Subcutaneous adipose tissue (tissue), 4 donors: ENCODE data around the gene SCGB3A2. TPM values are rescaled to one million over a fixed set of nuclear protein-coding genes. Genes with fewer than 3 reads are reported as not detected.

Experiments used
- total RNA-seq, 4 donors: library from RNA; depleted of rRNA; stranded (reverse); fragments of >200 nt; gene quantifications; one replicate each; pipeline ENCODE4 v1.1.0, GENCODE V29; 2016
- TF ChIP-seq, protein P1 (sequence below): fragments of 450-650 bp; IDR thresholded peaks from one replicate; pipeline ENCODE4 v1.5.1; 2016; ENCODE audit warnings: low read depth, mild to moderate bottlenecking, control low read depth, antibody characterized with exemption, moderate library complexity

Gene SCGB3A2
- total RNA-seq, 4 donors from 2014 or later = not detected

GRCh38 chr5:147882586-147883313, 4.2 kb downstream of the SCGB3A2 start:
- TF ChIP-seq, protein P1, sequence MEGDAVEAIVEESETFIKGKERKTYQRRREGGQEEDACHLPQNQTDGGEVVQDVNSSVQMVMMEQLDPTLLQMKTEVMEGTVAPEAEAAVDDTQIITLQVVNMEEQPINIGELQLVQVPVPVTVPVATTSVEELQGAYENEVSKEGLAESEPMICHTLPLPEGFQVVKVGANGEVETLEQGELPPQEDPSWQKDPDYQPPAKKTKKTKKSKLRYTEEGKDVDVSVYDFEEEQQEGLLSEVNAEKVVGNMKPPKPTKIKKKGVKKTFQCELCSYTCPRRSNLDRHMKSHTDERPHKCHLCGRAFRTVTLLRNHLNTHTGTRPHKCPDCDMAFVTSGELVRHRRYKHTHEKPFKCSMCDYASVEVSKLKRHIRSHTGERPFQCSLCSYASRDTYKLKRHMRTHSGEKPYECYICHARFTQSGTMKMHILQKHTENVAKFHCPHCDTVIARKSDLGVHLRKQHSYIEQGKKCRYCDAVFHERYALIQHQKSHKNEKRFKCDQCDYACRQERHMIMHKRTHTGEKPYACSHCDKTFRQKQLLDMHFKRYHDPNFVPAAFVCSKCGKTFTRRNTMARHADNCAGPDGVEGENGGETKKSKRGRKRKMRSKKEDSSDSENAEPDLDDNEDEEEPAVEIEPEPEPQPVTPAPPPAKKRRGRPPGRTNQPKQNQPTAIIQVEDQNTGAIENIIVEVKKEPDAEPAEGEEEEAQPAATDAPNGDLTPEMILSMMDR = no peak

DNA sequence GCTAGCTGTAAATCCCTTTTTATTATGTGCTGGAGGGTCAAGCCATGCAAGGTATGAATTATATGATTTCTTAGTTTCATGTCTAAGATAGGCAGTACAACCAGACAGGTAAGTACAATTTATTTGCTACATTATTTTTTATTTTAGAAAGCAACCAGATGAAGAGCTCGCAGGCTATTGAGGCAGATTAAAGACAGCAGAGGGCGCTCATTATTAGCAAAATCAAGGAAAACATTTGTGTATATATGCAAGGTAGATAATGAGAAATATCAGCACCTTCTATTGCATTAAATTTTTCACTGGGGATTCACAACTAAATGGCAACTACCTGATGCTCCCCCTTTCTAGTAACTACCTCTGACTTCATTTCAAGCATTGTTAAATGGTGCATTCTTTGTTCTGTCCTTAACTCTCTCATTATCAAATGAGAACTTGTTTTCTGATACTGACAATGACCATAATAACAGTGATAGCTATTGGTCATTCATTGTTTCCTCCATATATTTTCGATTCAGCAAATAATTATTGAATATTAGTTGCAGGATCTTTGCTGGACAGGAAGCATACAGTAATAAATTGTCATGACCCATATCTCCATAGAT, 8.6 kb downstream of the SCGB3A2 start:
- TF ChIP-seq, protein P1 = no peak

DNA sequence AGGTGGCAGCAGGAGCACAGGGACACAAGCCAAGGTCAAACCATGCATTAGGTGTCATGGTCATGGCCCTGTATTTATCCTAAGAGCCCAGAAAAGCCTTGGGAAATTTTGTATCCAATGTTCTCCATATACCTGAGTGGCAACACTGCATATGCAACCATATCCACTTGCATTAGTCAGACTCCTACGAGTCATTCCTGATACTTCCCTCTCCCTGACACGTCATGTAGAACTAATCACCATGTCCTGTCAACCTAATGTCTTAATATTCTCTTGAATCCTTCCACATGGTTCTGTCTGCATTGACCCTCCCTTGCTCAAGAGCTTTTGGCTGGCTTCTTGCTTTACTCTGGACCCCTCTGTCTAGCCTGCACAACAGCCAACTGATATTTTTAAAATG, 9.4 kb downstream of the SCGB3A2 start:
- TF ChIP-seq, protein P1 = no peak

GRCh38 chr5:147892696-147893296, 14.3 kb downstream of the SCGB3A2 start:
- TF ChIP-seq, protein P1 = no peak

DNA sequence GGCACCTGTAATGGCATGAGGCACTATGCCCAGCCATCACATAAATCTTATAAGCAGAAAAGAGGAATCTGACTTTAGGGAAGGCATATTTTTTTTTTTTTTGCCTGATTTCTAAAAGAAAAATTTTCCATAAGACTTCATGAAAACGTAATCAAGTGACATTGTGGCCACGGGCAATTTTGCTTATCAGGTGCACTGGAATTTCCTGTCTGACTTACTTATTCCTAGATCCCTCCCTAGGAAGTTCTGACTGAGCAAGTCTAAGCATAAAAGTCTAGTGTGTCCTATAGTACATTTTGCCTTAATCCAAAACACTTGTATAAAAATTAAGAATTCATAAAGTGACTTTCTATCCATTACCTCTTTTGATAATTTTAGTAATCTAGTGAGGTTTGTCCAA, 15.3 kb downstream of the SCGB3A2 start:
- TF ChIP-seq, protein P1 = no peak

DNA sequence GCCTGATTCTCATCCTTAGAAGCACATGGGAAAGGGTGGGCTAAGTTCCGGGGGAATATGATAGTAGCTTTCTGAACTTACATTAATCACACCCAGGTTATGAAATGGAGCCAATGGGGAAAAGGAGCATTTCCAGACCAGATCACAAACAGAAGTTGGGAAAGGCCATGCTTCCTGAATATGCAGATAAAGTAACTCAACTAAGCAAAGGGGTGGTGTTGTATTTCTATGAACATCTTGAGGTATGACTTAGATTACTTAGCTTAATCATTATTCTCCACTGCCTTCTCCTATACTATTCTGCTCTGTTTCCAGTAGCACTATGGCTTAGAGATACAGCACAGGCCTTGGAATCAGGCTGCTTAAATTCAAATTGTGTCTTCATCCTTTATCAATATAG, 17.4 kb downstream of the SCGB3A2 start:
- TF ChIP-seq, protein P1 = no peak

DNA sequence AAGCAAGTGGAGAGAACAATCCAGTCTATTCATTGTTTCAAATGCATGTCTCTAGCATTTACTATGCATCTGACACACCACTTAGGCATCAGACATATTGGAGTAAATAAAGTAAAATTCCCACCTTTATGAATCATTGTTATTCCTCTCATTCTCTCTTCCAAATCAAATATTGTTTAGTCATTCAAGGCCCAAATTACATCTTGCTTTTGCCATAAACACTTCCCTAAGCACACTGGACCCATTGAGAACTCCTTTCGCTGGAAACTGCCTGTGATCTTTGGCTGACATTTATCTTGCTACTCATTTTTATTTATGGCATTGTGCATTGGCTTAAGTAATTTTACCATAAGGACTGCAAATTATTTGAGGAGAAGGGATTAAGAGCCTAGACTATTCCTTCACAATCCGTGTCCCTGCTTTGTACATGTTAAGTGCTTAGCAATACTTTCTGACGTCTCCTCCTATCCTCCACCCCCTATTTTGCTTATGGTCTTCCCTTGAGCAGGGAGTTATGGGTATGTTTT, 20.4 kb downstream of the SCGB3A2 start:
- TF ChIP-seq, protein P1 = no peak
